ENCODE measurements around the gene STIM1. TPM values are rescaled to one million over a fixed set of nuclear protein-coding genes. Genes with fewer than 3 reads are reported as not detected.

The STIM1 gene
- total RNA-seq, 1 experiment from 2014 or later = 15.2 TPM

- no CpG with 5 or more reads among the region's 1 CpG for WGBS (ENCODE audit: extremely low coverage, insufficient read length, low lambda C conversion rate)
- H3K27ac Mint-ChIP-seq = no peak overlapping the region
Measured at GRCh38 chr11:3972431-3972830, 117.0 kb downstream of the STIM1 start.

More at GRCh38 chr11:3972431-3972830, 117.0 kb downstream of the STIM1 start:
- no peaks in the 10 kb centered on the region; a peak in 1 of 7 replicates for H3K36me3 Mint-ChIP-seq (ENCODE audit: insufficient read depth in 1 of 3, low read depth in 3 of 3)
- H3K27me3 Mint-ChIP-seq (ENCODE audit: low read depth) = no peaks in the 10 kb centered on the region
- H2BK5ac ChIP-seq (ENCODE audit: insufficient read length, low read length) = no peak overlapping the region
- no peak overlapping the region for H3K27ac ChIP-seq (ENCODE audit: insufficient read length, low read depth, low read length)
- DNase-seq = no peak
- no peak overlapping the region for H4K91ac ChIP-seq (ENCODE audit: insufficient read length, low read depth, low read length)
- H3K4me1 ChIP-seq (ENCODE audit: insufficient read depth, low read length) = no peaks in the 10 kb centered on the region
- no peak overlapping the region for H4K8ac ChIP-seq (replicated peaks; ENCODE audit: insufficient read length, low read depth, low read length)
- H3K23me2 ChIP-seq (ENCODE audit: insufficient read length, low read depth, low read length, poor library complexity, severe bottlenecking) = no peaks in the 10 kb centered on the region
- no peaks in the 10 kb centered on the region for H3K9me3 Mint-ChIP-seq
- H3K4ac ChIP-seq (ENCODE audit: low read depth, low read length) = no peak overlapping the region
- H3K4me2 ChIP-seq (ENCODE audit: insufficient read depth, insufficient read length, low read length) = no peak overlapping the region
- no peaks in the 10 kb centered on the region for H3K79me2 ChIP-seq (ENCODE audit: insufficient read depth, low read length)
- H2AFZ ChIP-seq (ENCODE audit: low read length) = no peak overlapping the region
- no peak overlapping the region for H2BK20ac ChIP-seq (ENCODE audit: low read depth, low read length, poor library complexity, severe bottlenecking)
- no peaks in the 10 kb centered on the region for H3K9me3 ChIP-seq (ENCODE audit: control insufficient read depth, low read depth, low read length)
- no peak for TF ChIP-seq CTCF (conservative IDR thresholded peaks at IDR 0.05)
- no peaks in the 10 kb centered on the region for H4K20me1 ChIP-seq (ENCODE audit: control insufficient read depth, insufficient read depth, insufficient read length)
- H2BK120ac ChIP-seq (ENCODE audit: low read depth, low read length, poor library complexity, severe bottlenecking) = no peak overlapping the region
- H3K23ac ChIP-seq (ENCODE audit: insufficient read length, low read depth, low read length) = no peak overlapping the region
- H3K18ac ChIP-seq (ENCODE audit: insufficient read length, low read depth, low read length) = no peak overlapping the region
- H3K27me3 ChIP-seq (ENCODE audit: insufficient read depth, low read length) = no peaks in the 10 kb centered on the region
- no peak overlapping the region for H4K5ac ChIP-seq (ENCODE audit: insufficient read length, low read depth, low read length)
- H3K14ac ChIP-seq (ENCODE audit: insufficient read depth, low read length) = no peak overlapping the region
- no peaks in the 10 kb centered on the region for H3K79me1 ChIP-seq (ENCODE audit: insufficient read depth, low read depth, low read length, poor library complexity, severe bottlenecking)
- no peak overlapping the region for H3T11ph ChIP-seq (ENCODE audit: low read length)
- no peak overlapping the region for H2BK12ac ChIP-seq (ENCODE audit: insufficient read length, low read depth, low read length)
- no peak overlapping the region for H2BK15ac ChIP-seq (ENCODE audit: low read depth, low read length)
- no peak overlapping the region for H3K9ac ChIP-seq (ENCODE audit: extremely low read depth, insufficient read length, low read length)
- no peak overlapping the region for H3K4me3 Mint-ChIP-seq
- no peak overlapping the region for H2AK5ac ChIP-seq (ENCODE audit: insufficient read length, low read length)
- no peak overlapping the region for H3K56ac ChIP-seq (ENCODE audit: insufficient read length, low read depth, low read length)
- no peaks in the 10 kb centered on the region; a peak in 1 of 4 replicates for H3K4me1 Mint-ChIP-seq

Measured in H9 (cell line).